Immature natural killer cell (primary cell): Measurements from ENCODE around the gene GSPT1. TPM values are rescaled to one million over a fixed set of nuclear protein-coding genes. Genes with fewer than 3 reads are reported as not detected.

Experiments used
- DNase-seq, 3 donors: peaks; one replicate each; pipeline ENCODE4 v3.0.0; 2022; ENCODE audit warnings: mixed read lengths in 1 of 3
- H3K27ac Mint-ChIP-seq, 6 donors: one replicate each; pipeline ENCODE4 v1.8.0; 2020; ENCODE audit warnings: mixed read lengths in 6 of 6, mild to moderate bottlenecking in 5 of 6, inconsistent platforms in 4 of 6, moderate library complexity in 3 of 6
- H3K27me3 Mint-ChIP-seq, 3 donors: one replicate each; pipeline ENCODE4 v1.8.0; 2020 to 2021; ENCODE audit warnings: low read depth in 3 of 3, mild to moderate bottlenecking in 3 of 3, mixed read lengths in 3 of 3, moderate library complexity in 3 of 3, inconsistent platforms in 1 of 3
- H3K36me3 Mint-ChIP-seq, 3 donors: one replicate each; pipeline ENCODE4 v1.8.0; 2020; ENCODE audit warnings: mixed read lengths in 3 of 3, inconsistent platforms in 2 of 3, mild to moderate bottlenecking in 2 of 3
- H3K4me1 Mint-ChIP-seq, 2 donors: one replicate each; pipeline ENCODE4 v1.8.0; 2020; ENCODE audit warnings: inconsistent platforms in 2 of 2, mild to moderate bottlenecking in 2 of 2, mixed read lengths in 2 of 2, moderate library complexity in 1 of 2
- H3K4me3 Mint-ChIP-seq, 5 donors: one replicate each; pipeline ENCODE4 v1.8.0; 2020; ENCODE audit warnings: mild to moderate bottlenecking in 5 of 5, mixed read lengths in 5 of 5, inconsistent platforms in 3 of 5, moderate library complexity in 3 of 5
- H3K9me3 Mint-ChIP-seq, 6 donors: one replicate each; pipeline ENCODE4 v1.8.0; 2020; ENCODE audit warnings: mild to moderate bottlenecking in 6 of 6, mixed read lengths in 6 of 6, inconsistent platforms in 4 of 6, moderate library complexity in 3 of 6
- polyA plus RNA-seq, 3 donors: library from polyadenylated mRNA; unstranded; fragments of 300-500 nt; fragmentation: Illumina TruSeq; gene quantifications; one replicate each; pipeline ENCODE4 v1.2.3, GENCODE V29; 2021

Gene GSPT1
- polyA plus RNA-seq, 3 donors from 2014 or later, result 45.6 to 63.0 (median 58.7) TPM

- Mint-ChIP-seq H3K4me3 (no peak overlapping the region), H3K27me3 (no peaks in the 10 kb centered on the region), H3K4me1 (peaks cover 0 to 14% of the 10 kb centered on the region in 2 donors), H3K9me3 (no peaks in the 10 kb centered on the region), H3K27ac (peak overlapping the region in 2 of 6 donors; percentile 45 to 46), H3K36me3 (peaks cover 6 to 12% (median 7%) of the 10 kb centered on the region in 3 donors)
- no peak for DNase-seq
Measured at GRCh38 chr16:11868412-11868980, 47.3 kb downstream of the GSPT1 start.

DNA sequence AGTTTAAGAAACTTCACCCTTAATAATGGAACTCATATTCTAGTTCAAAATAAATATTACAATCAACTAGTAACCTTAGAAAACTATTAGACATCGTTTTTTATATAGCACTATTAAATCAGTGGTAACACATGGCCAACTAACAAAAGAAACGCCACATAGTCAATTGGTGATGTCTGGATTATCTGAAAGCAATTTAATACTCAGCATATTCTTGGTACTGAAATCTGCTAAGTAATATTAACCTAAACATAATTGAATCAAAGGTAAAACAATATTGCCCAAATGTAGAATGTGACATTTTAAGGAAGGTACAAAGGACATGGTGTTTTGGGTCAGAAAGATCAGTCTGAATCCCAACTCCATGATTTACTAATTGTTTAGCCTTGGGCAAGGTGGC is 53.3 kb downstream of the GSPT1 start:
- no peak overlapping the region for H3K27ac Mint-ChIP-seq
- H3K36me3 Mint-ChIP-seq, result no peaks in the 10 kb centered on the region
- H3K27me3 Mint-ChIP-seq, result no peaks in the 10 kb centered on the region
- DNase-seq, result no peak
- peaks cover 2 to 14% of the 10 kb centered on the region in 2 donors for H3K4me1 Mint-ChIP-seq
- no peaks in the 10 kb centered on the region for H3K9me3 Mint-ChIP-seq
- H3K4me3 Mint-ChIP-seq, result no peak overlapping the region

DNA sequence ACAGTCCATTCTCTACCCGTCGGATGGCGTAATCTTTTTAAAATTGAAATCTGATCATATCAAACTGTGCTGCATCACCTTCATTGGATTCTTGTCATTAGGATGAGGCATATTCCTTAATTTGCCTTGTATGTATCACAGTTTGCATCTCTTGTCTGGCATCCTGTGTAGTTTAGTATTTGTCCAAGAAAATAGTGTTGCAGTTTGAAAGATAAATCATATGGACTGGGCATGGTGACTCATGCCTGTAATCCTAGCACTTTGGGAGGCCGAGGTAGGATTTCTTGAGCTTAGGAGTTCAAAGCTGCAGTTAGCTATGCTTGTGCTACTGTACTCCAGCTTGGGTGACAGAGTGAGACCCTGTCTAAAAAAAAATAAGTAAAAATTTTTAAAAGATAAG is 58.6 kb downstream of the GSPT1 start:
- Mint-ChIP-seq H3K27me3 (no peaks in the 10 kb centered on the region), H3K36me3 (peaks cover 0 to 5% (median 0%) of the 10 kb centered on the region in 3 donors), H3K9me3 (no peaks in the 10 kb centered on the region), H3K27ac (peak overlapping the region in 1 of 6 donors; percentile 64), H3K4me3 (no peak overlapping the region), H3K4me1 (peaks cover 15 to 19% of the 10 kb centered on the region in 2 donors)
- DNase-seq, result no peak

DNA sequence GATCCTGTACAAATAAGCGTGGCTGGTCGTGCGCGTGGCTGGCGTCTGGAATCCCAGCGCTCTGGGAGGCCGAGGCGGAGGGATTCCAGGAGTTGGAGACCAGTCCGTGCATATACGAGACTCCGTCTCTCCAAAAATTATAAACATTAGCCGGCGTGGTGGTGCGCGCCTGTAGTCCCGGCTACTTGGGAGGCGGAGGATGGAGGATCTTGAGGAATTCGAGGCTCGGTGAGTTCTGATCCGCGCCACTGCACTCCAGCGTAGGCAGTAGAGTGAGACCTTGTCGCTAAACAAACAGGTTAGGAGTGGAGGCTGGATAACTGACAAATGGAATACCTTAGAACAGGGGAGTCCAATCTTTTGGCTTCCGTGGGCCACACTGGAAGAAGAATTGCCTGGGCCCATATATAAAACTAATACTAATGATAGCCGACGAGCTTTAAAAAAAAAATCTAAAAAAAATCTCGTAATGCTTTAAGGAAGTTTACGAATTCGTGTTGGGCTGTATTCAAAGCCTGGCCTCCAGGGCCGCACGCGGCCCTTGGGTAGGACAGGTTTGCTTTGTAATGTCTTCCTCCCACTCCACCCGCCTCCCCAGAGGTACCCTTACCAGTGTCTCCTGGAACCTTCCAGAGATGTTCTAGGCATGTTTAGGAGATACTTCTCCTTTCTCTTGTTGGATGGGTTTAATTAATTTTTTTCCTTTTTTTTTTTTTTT is 63.5 kb downstream of the GSPT1 start:
- peak overlapping the region; percentile 98 to 100 (median 99) for H3K4me3 Mint-ChIP-seq
- no peaks in the 10 kb centered on the region for H3K9me3 Mint-ChIP-seq
- H3K36me3 Mint-ChIP-seq, result peaks cover 0 to 18% (median 0%) of the 10 kb centered on the region in 3 donors
- peaks cover 8 to 10% (median 9%) of the 10 kb centered on the region in 3 donors for H3K27me3 Mint-ChIP-seq
- peaks cover 42 to 45% of the 10 kb centered on the region in 2 donors for H3K4me1 Mint-ChIP-seq
- DNase-seq, result no peak
- peak overlapping the region; percentile 97 to 99 (median 98) for H3K27ac Mint-ChIP-seq

DNA sequence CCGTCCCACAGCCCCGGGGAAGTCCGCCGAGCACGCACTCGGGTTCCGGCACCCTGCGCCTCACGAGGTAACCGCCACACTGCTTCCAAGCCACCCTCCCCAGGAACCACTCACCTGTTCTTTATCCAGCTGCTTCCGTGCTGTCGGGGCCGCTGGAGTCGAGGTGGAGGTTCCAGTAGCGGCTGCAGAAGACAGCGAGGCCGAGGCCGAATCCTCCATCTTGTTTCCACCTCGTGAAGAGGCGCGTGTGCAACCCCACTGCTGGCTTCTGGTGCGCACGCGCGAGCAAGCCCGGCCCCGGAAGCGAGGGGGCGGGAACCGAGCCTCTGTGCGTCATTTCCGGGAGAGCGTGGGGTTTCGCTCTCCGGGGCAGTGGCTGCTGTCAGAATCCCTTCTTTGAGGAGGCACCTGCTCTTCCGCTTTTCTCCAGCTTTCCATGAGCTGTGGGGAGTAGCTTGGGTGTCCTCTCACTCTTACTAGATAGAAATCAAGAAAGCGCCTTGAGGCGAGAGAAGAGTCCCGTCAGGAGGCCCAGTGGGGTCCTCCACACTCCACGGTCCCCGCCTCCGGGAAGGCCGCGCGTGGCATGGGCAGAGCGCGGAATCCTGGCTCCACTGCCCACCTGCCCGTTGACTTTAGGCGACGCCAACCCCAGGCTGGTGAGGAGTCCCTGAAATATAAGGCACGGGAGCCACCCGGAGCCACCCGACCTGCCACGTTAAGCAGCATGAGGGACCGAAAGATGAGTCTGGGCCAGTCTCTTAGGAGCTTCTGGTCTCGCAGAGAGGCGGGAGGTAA is 64.3 kb downstream of the GSPT1 start, which contains the start of gene RSL1D1:
TSS of gene RSL1D1 (minus strand) at position 249 of the 798 bp plus-strand sequence. CDS start at position 219, 30 bp downstream.
- peak; percentile 94 to 96 (median 95) for DNase-seq
- peaks cover 8 to 10% (median 10%) of the 10 kb centered on the region in 3 donors for H3K27me3 Mint-ChIP-seq
- peaks cover 42 to 45% of the 10 kb centered on the region in 2 donors for H3K4me1 Mint-ChIP-seq
- peak within 1 kb of the TSS; percentile 98 to 100 (median 99) for H3K4me3 Mint-ChIP-seq
- peak within 1 kb of the TSS; percentile 97 to 99 (median 98) for H3K27ac Mint-ChIP-seq
- H3K36me3 Mint-ChIP-seq, result peaks cover 2 to 22% (median 4%) of the 10 kb centered on the region in 3 donors
- H3K9me3 Mint-ChIP-seq, result no peaks in the 10 kb centered on the region

DNA sequence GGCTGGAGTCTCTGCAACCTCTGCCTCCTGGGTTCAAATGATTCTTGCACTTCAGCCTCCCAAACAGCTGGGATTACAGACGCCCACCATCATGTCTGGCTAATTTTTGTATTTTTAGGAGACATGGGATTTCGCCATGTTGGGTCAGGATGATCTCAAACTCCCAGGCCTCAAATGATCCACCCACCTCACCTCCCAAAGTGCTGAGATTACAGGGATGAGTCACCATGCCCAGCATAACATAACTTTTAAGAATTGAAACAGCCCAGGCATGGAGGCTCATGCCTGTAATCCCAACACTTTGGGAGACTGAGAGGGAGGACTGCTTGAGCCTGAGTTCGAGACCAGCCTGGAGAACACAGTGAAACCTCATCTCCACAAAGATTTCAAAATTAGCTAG is 66.9 kb downstream of the GSPT1 start:
- Mint-ChIP-seq H3K27ac (peak overlapping the region in 1 of 6 donors; percentile 57), H3K27me3 (peaks cover 8 to 10% (median 10%) of the 10 kb centered on the region in 3 donors), H3K4me1 (peaks cover 28 to 42% of the 10 kb centered on the region in 2 donors), H3K4me3 (peak overlapping the region in 2 of 5 donors; percentile 60 to 70), H3K9me3 (no peaks in the 10 kb centered on the region), H3K36me3 (peaks cover 11 to 30% (median 12%) of the 10 kb centered on the region in 3 donors)
- DNase-seq, result no peak

DNA sequence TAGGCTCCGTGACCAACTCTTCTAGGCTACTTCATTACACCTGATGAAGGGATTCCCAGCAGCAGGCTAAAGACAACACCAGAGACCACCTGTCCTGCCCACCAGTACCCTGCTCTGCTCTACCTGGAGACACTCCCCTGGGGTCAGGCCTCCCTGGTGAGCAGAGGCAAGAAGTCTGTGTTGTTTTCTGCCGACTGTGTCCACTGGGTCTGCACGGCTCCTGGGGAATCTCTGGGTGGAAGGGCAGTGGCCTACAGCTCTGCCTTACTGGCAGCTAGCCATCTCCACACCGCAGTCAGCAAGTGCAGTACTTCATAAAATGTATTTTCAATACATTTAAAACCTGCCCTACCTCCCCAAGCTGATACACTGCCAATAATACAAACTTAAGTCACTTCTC is 71.3 kb downstream of the GSPT1 start:
- Mint-ChIP-seq H3K9me3 (no peaks in the 10 kb centered on the region), H3K4me3 (no peak overlapping the region), H3K36me3 (peaks cover 15 to 48% (median 23%) of the 10 kb centered on the region in 3 donors), H3K27ac (no peak overlapping the region), H3K4me1 (peaks cover 3 to 16% of the 10 kb centered on the region in 2 donors), H3K27me3 (peaks cover 0 to 1% (median 0%) of the 10 kb centered on the region in 3 donors)
- DNase-seq, result no peak

DNA sequence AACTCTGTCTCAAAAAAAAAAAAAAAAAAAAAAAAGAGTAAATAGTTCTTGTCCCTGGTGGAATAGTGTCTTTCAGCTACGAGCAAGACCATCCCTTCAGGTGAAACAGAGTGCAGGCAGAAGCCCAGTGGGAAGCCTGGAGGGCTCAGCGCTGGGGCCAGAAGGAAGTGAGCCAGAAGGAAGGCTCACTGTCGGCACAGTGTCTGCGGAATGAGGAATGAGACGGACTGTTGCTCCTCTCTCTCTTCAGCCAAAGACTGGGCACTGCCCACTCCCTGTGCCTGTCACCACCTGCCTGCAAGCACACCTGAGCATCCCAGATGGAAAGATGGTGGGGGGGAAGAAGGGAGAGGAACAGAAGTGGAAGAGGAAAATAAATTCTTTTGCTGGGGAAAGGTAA is 71.9 kb downstream of the GSPT1 start:
- no peak overlapping the region for H3K27ac Mint-ChIP-seq
- H3K9me3 Mint-ChIP-seq, result no peaks in the 10 kb centered on the region
- peaks cover 1 to 10% of the 10 kb centered on the region in 2 donors for H3K4me1 Mint-ChIP-seq
- H3K4me3 Mint-ChIP-seq, result no peak overlapping the region
- DNase-seq, result no peak
- peaks cover 17 to 48% (median 25%) of the 10 kb centered on the region in 3 donors for H3K36me3 Mint-ChIP-seq
- H3K27me3 Mint-ChIP-seq, result peaks cover 0 to 3% (median 0%) of the 10 kb centered on the region in 3 donors

DNA sequence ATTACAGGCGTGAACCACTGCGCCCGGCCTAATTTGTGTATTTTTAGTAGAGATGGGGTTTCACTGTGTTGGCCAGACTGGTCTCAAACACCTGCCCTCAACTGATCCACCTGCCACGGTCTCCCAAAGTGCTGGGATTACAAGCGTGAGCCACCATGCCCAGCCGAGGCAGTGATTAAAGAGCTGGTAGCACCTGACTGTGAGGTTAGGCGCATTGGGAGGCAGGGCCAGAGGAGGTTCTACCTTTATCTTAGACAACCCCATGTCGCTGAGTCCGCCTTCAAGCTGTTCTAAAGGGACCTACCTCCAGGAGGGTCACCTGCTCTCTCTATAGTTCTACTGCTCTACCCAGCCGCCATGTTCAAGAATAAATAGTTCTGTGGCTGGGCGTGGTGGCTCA is 72.5 kb downstream of the GSPT1 start:
- Mint-ChIP-seq H3K36me3 (peaks cover 17 to 49% (median 25%) of the 10 kb centered on the region in 3 donors), H3K27ac (no peak overlapping the region), H3K27me3 (peaks cover 0 to 3% (median 0%) of the 10 kb centered on the region in 3 donors), H3K4me1 (peaks cover 0 to 10% of the 10 kb centered on the region in 2 donors), H3K9me3 (no peaks in the 10 kb centered on the region), H3K4me3 (no peak overlapping the region)
- no peak for DNase-seq

DNA sequence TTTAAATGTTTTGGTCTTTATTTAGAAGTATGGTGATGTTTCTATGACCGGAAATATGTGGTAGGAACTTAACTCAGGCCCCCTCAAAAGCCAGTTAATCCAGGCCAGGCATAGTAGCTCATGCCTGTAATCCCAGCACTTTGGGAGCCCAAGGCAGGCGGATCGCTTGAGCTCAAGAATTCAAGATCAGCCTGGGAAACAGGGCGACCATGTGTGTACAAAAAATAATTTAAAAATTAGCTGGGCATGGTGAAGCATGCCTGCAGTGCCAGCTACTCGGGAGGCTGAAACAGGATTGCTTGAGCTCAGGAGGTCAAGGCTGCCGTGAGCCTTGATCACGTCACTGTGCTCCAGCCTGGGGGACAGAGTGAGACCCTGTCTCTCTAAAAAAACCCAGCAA is 74.7 kb downstream of the GSPT1 start:
- peaks cover 0 to 2% (median 2%) of the 10 kb centered on the region in 3 donors for H3K27me3 Mint-ChIP-seq
- no peak for DNase-seq
- H3K4me1 Mint-ChIP-seq, result peaks cover 0 to 10% of the 10 kb centered on the region in 2 donors
- peaks cover 12 to 44% (median 29%) of the 10 kb centered on the region in 3 donors for H3K36me3 Mint-ChIP-seq
- H3K9me3 Mint-ChIP-seq, result no peaks in the 10 kb centered on the region
- H3K4me3 Mint-ChIP-seq, result no peak overlapping the region
- no peak overlapping the region for H3K27ac Mint-ChIP-seq

GRCh38 chr16:11836650-11837244 is 79.0 kb downstream of the GSPT1 start:
- peaks cover 6 to 33% (median 19%) of the 10 kb centered on the region in 3 donors for H3K36me3 Mint-ChIP-seq
- H3K9me3 Mint-ChIP-seq, result no peaks in the 10 kb centered on the region
- no peak overlapping the region for H3K4me3 Mint-ChIP-seq
- no peak for DNase-seq
- peak overlapping the region in 1 of 6 donors; percentile 39 for H3K27ac Mint-ChIP-seq
- peaks cover 0 to 4% (median 2%) of the 10 kb centered on the region in 3 donors for H3K27me3 Mint-ChIP-seq
- no peaks in the 10 kb centered on the region for H3K4me1 Mint-ChIP-seq

- peaks cover 6 to 28% (median 15%) of the 10 kb centered on the region in 3 donors for H3K36me3 Mint-ChIP-seq
- H3K4me1 Mint-ChIP-seq, result no peaks in the 10 kb centered on the region
- H3K27ac Mint-ChIP-seq, result peak overlapping the region in 1 of 6 donors; percentile 8
- H3K9me3 Mint-ChIP-seq, result no peaks in the 10 kb centered on the region
- peaks cover 0 to 4% (median 2%) of the 10 kb centered on the region in 3 donors for H3K27me3 Mint-ChIP-seq
- DNase-seq, result no peak
- H3K4me3 Mint-ChIP-seq, result no peak overlapping the region
Measured at GRCh38 chr16:11835891-11836649, 79.7 kb downstream of the GSPT1 start.
